Measurements from ENCODE around the gene ZNRF1. TPM values are rescaled to one million over a fixed set of nuclear protein-coding genes. Genes with fewer than 3 reads are reported as not detected.

Gene ZNRF1
- total and polyA plus RNA-seq, 2 of the 13 experiments (the other 11 are each of a cell fraction or from before 2014, with no cell fraction given): 43.9 to 58.7 TPM

GRCh38 chr16:74998481-74999218 lies at the start of gene ZNRF1 (continued):
- TF ChIP-seq THAP7 (CRISPR knock-in tag; IDR thresholded peaks at IDR 0.05) (no peak), RARG (CRISPR knock-in tag; IDR thresholded peaks at IDR 0.05; ENCODE audit: low read depth) (no peak), ZNF660 (CRISPR knock-in tag; IDR thresholded peaks at IDR 0.05; ENCODE audit: borderline replicate concordance, low read depth) (0 out of 2 replicates have a peak, but pooled peaks have one; percentile 65), RFXAP (CRISPR knock-in tag; IDR thresholded peaks at IDR 0.05; ENCODE audit: borderline replicate concordance) (no peak), AFF4 (CRISPR knock-in tag; IDR thresholded peaks at IDR 0.05) (no peak), SKIL (CRISPR knock-in tag; IDR thresholded peaks at IDR 0.05; ENCODE audit: borderline replicate concordance) (no peak), ZNF850 (CRISPR knock-in tag; conservative IDR thresholded peaks at IDR 0.05) (no peak), RFXANK (CRISPR knock-in tag; IDR thresholded peaks at IDR 0.05) (no peak), SPEN (CRISPR knock-in tag; IDR thresholded peaks at IDR 0.05; ENCODE audit: low read depth) (no peak), TAF15 (IDR thresholded peaks at IDR 0.05; ENCODE audit: low read depth, low read length, poor library complexity, severe bottlenecking) (no peak), NFE2L2 (IDR thresholded peaks at IDR 0.05; ENCODE audit: low read length) (no peak), BCL6 (CRISPR knock-in tag; IDR thresholded peaks at IDR 0.05) (no peak), PAX8 (CRISPR knock-in tag; IDR thresholded peaks at IDR 0.05; ENCODE audit: borderline replicate concordance) (no peak), ZNF891 (CRISPR knock-in tag; IDR thresholded peaks at IDR 0.05) (no peak), CBFB (CRISPR knock-in tag; IDR thresholded peaks at IDR 0.05) (no peak), SOX5 (CRISPR knock-in tag; IDR thresholded peaks at IDR 0.05; ENCODE audit: borderline replicate concordance) (no peak), ZNF136 (CRISPR knock-in tag; IDR thresholded peaks at IDR 0.05; ENCODE audit: low read depth) (no peak), MZF1 (CRISPR knock-in tag; IDR thresholded peaks at IDR 0.05; ENCODE audit: borderline replicate concordance) (0 out of 2 replicates have a peak, but pooled peaks have one; percentile 43), MAX (IDR thresholded peaks at IDR 0.05) (peak; percentile 9; the same call in 1 of the 2 replicates), HIVEP1 (CRISPR knock-in tag; IDR thresholded peaks at IDR 0.05) (peak; percentile 62; the same call in 1 of the 2 replicates), ZMAT5 (CRISPR knock-in tag; IDR thresholded peaks at IDR 0.05; ENCODE audit: borderline replicate concordance, low read depth) (no peak)
- TF ChIP-seq, protein P1, sequence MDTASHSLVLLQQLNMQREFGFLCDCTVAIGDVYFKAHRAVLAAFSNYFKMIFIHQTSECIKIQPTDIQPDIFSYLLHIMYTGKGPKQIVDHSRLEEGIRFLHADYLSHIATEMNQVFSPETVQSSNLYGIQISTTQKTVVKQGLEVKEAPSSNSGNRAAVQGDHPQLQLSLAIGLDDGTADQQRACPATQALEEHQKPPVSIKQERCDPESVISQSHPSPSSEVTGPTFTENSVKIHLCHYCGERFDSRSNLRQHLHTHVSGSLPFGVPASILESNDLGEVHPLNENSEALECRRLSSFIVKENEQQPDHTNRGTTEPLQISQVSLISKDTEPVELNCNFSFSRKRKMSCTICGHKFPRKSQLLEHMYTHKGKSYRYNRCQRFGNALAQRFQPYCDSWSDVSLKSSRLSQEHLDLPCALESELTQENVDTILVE (CRISPR knock-in tag; IDR thresholded peaks at IDR 0.05): no peak

Data from HepG2 (cell line).